HEK293 (cell line): Measurements from ENCODE around the gene DPEP2.

Source experiments
- CTCF ChIA-PET: fragments of 350-600 bp; formaldehyde crosslinking; extraction: SDS; loops from one replicate; lab custom pipeline; 2021; ENCODE audit warnings: antibody characterized with exemption; lab: Yijun Ruan, JAX
- POLR2A ChIA-PET: fragments of 300-600 bp; formaldehyde crosslinking; extraction: SDS; loops from one replicate; lab custom pipeline; 2020; ENCODE audit warnings: antibody characterized with exemption, inconsistent platforms; lab: Yijun Ruan, JAX
- H3K27ac ChIP-seq: fragments of 200-500 bp; sonication (Bioruptor generic); 2 replicates; pipeline ENCODE4 v1.5.1; 2014; ENCODE audit warnings: low read depth, low read length, control low read depth, inconsistent platforms; ENCODE audit errors: extremely low read depth
- H3K36me3 ChIP-seq, 2 experiments: fragments of 200-500 bp in 1 of 2; sonication (Bioruptor generic) in 1 of 2; 1 replicate in 1 of 2; 2 replicates in 1 of 2; pipeline ENCODE4 v1.5.1; 2014 to 2017; ENCODE audit warnings: inconsistent platforms in 2 of 2, low read length in 2 of 2; ENCODE audit not compliant: control insufficient read depth in 2 of 2, insufficient read depth in 1 of 2
- H3K4me1 ChIP-seq: fragments of 200-500 bp; sonication (Bioruptor generic); 2 replicates; pipeline ENCODE4 v1.5.1; 2014; ENCODE audit warnings: mild to moderate bottlenecking, low read length, inconsistent platforms; ENCODE audit not compliant: control insufficient read depth, insufficient read depth
- H3K4me3 ChIP-seq: 2 replicates; pipeline ENCODE4 v1.5.1; 2011; ENCODE audit warnings: low read depth, mild to moderate bottlenecking, control low read depth, low read length, moderate library complexity
- H3K9me3 ChIP-seq: fragments of 200-500 bp; sonication (Bioruptor generic); 2 replicates; pipeline ENCODE4 v1.5.1; 2014; ENCODE audit warnings: low read depth, low read length, inconsistent platforms; ENCODE audit not compliant: control insufficient read depth, insufficient read depth
- BCL11B ChIP-seq: fragments of 450-650 bp; formaldehyde crosslinking; IDR thresholded peaks from 2 replicates; pipeline ENCODE4 v1.5.1; 2016; ENCODE audit warnings: low read depth, missing biosample characterization, missing genetic modification characterization
- IKZF3 ChIP-seq: fragments of 450-650 bp; IDR thresholded peaks from 2 replicates; pipeline ENCODE4 v1.5.0; 2018; ENCODE audit warnings: missing biosample characterization, mild to moderate bottlenecking, missing genetic modification characterization, moderate library complexity
- OVOL3 ChIP-seq: fragments of 450-650 bp; formaldehyde crosslinking; IDR thresholded peaks from 2 replicates; pipeline ENCODE4 v1.5.1; 2016; ENCODE audit warnings: missing biosample characterization, missing genetic modification characterization
- SP3 ChIP-seq: fragments of 450-650 bp; formaldehyde crosslinking; IDR thresholded peaks from 2 replicates; pipeline ENCODE4 v1.5.1; 2016; ENCODE audit warnings: missing biosample characterization, missing genetic modification characterization
- YY1 ChIP-seq: fragments of 450-650 bp; formaldehyde crosslinking; IDR thresholded peaks from 2 replicates; pipeline ENCODE4 v1.5.1; 2018; ENCODE audit warnings: missing biosample characterization, missing genetic modification characterization
- ZBTB17 ChIP-seq: fragments of 450-650 bp; formaldehyde crosslinking; IDR thresholded peaks from 2 replicates; pipeline ENCODE4 v1.5.1; 2016; ENCODE audit warnings: missing biosample characterization, missing genetic modification characterization
- ZEB2 ChIP-seq: fragments of 450-650 bp; formaldehyde crosslinking; IDR thresholded peaks from 2 replicates; pipeline ENCODE4 v1.5.1; 2016; ENCODE audit warnings: missing biosample characterization, missing genetic modification characterization
- ZNF114 ChIP-seq: fragments of 450-650 bp; formaldehyde crosslinking; IDR thresholded peaks from 2 replicates; pipeline ENCODE4 v1.5.0; 2017; ENCODE audit warnings: missing biosample characterization, missing genetic modification characterization
- ZNF184 ChIP-seq: fragments of 450-650 bp; IDR thresholded peaks from 2 replicates; pipeline ENCODE4 v1.5.1; 2018; ENCODE audit warnings: missing biosample characterization, mild to moderate bottlenecking, missing genetic modification characterization
- ZNF350 ChIP-seq: fragments of 450-650 bp; formaldehyde crosslinking; IDR thresholded peaks from 2 replicates; pipeline ENCODE4 v1.5.0; 2017; ENCODE audit warnings: missing biosample characterization, mild to moderate bottlenecking, missing genetic modification characterization
- ZNF416 ChIP-seq: fragments of 450-650 bp; formaldehyde crosslinking; IDR thresholded peaks from 2 replicates; pipeline ENCODE4 v1.5.1; 2016; ENCODE audit warnings: missing biosample characterization, missing genetic modification characterization
- ZNF426 ChIP-seq: fragments of 450-650 bp; formaldehyde crosslinking; IDR thresholded peaks from 2 replicates; pipeline ENCODE4 v1.5.1; 2017; ENCODE audit warnings: missing biosample characterization, missing genetic modification characterization, mild to moderate bottlenecking, inconsistent platforms, moderate library complexity
- ZNF48 ChIP-seq: fragments of 450-650 bp; formaldehyde crosslinking; IDR thresholded peaks from 2 replicates; pipeline ENCODE4 v1.5.1; 2016; ENCODE audit warnings: missing biosample characterization, missing genetic modification characterization
- ZNF530 ChIP-seq: fragments of 450-650 bp; formaldehyde crosslinking; IDR thresholded peaks from 2 replicates; pipeline ENCODE4 v1.5.1; 2016; ENCODE audit warnings: low read depth, missing biosample characterization, missing genetic modification characterization
- ZNF555 ChIP-seq: fragments of 450-650 bp; formaldehyde crosslinking; conservative IDR thresholded peaks from 2 replicates; pipeline ENCODE4 v1.5.1; 2017; ENCODE audit warnings: missing biosample characterization, mild to moderate bottlenecking, missing genetic modification characterization, inconsistent platforms
- ZNF571 ChIP-seq: fragments of 450-650 bp; formaldehyde crosslinking; IDR thresholded peaks from 2 replicates; pipeline ENCODE4 v1.5.0; 2017; ENCODE audit warnings: missing biosample characterization, missing genetic modification characterization
- ZNF660 ChIP-seq: fragments of 450-650 bp; IDR thresholded peaks from 2 replicates; pipeline ENCODE4 v1.5.1; 2018; ENCODE audit warnings: missing biosample characterization, mild to moderate bottlenecking, missing genetic modification characterization
- ZNF707 ChIP-seq: fragments of 450-650 bp; formaldehyde crosslinking; IDR thresholded peaks from 2 replicates; pipeline ENCODE4 v1.5.1; 2016; ENCODE audit warnings: missing biosample characterization, missing genetic modification characterization
- ZNF785 ChIP-seq: fragments of 450-650 bp; formaldehyde crosslinking; IDR thresholded peaks from 2 replicates; pipeline ENCODE4 v1.5.1; 2016; ENCODE audit warnings: missing biosample characterization, missing genetic modification characterization
- ZNF830 ChIP-seq: fragments of 450-650 bp; IDR thresholded peaks from 2 replicates; pipeline ENCODE4 v1.5.0; 2018; ENCODE audit warnings: missing biosample characterization, missing genetic modification characterization, low read depth, mild to moderate bottlenecking, moderate library complexity
- ZSCAN23 ChIP-seq: fragments of 450-650 bp; formaldehyde crosslinking; IDR thresholded peaks from 2 replicates; pipeline ENCODE4 v1.5.1; 2016; ENCODE audit warnings: missing biosample characterization, missing genetic modification characterization
- TF ChIP-seq, protein P1 (sequence below): fragments of 450-650 bp; formaldehyde crosslinking; IDR thresholded peaks from 2 replicates; pipeline ENCODE4 v1.5.1; 2016; ENCODE audit warnings: missing biosample characterization, missing genetic modification characterization
- TF ChIP-seq, protein P2 (sequence below): IDR thresholded peaks from 2 replicates; pipeline ENCODE4 v1.6.1; 2011; ENCODE audit warnings: mild to moderate bottlenecking, low read depth, low read length, borderline replicate concordance
- TF ChIP-seq, protein P3 (sequence below): fragments of 450-650 bp; formaldehyde crosslinking; optimal IDR thresholded peaks from 2 replicates; pipeline ENCODE3; 2016; ENCODE audit warnings: missing biosample characterization, mild to moderate bottlenecking, missing genetic modification characterization
- TF ChIP-seq, protein P4 (sequence below): fragments of 450-650 bp; formaldehyde crosslinking; IDR thresholded peaks from 2 replicates; pipeline ENCODE4 v1.5.1; 2016; ENCODE audit warnings: missing biosample characterization, missing genetic modification characterization

The DPEP2 gene

DNA sequence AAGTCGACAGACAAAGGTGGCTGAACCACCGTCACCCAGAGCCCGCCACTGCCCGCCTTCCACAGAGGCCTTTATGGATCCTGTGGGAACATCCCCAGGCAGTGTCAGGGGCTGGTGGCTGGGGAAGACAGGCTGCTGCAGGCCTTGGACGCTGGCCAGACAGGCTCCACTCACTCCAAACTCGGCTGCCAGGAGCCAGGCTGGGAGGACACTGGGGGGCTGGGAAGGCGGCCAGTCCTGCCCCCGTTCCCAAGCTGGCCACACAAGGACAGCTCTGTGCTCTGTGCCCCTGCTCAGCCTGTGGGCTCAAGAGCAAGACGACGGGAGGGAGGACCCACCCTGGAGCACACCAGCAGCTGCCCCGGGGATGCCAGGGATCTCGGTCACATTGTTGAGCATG lies 47.8 kb downstream of the DPEP2 start:
- Histone ChIP-seq H3K4me3 (no peak overlapping the region), H3K27ac (no peak overlapping the region), H3K36me3 (peaks cover 9 to 83% of the 10 kb centered on the region in 2 experiments; a peak in 2 of 3 replicates), H3K4me1 (no peaks in the 10 kb centered on the region)
- CTCF ChIA-PET = no interaction called here
- POLR2A ChIA-PET = interaction anchor here (1.6 kb wide), 1 partner anchor 16 kb away, joined by 5 read pairs; no protein-coding TSS in a partner anchor
- TF ChIP-seq ZBTB17 (tag by site-specific recombination) (no peak), ZNF571 (tag by site-specific recombination) (no peak), ZNF785 (tag by site-specific recombination) (no peak), ZEB2 (no peak), ZNF426 (no peak), ZNF350 (no peak), ZNF416 (tag by site-specific recombination) (no peak), SP3 (no peak), ZNF48 (tag by site-specific recombination) (no peak), IKZF3 (tag by site-specific recombination) (no peak), BCL11B (tag by site-specific recombination) (no peak), ZNF184 (no peak)
- TF ChIP-seq, protein P1, sequence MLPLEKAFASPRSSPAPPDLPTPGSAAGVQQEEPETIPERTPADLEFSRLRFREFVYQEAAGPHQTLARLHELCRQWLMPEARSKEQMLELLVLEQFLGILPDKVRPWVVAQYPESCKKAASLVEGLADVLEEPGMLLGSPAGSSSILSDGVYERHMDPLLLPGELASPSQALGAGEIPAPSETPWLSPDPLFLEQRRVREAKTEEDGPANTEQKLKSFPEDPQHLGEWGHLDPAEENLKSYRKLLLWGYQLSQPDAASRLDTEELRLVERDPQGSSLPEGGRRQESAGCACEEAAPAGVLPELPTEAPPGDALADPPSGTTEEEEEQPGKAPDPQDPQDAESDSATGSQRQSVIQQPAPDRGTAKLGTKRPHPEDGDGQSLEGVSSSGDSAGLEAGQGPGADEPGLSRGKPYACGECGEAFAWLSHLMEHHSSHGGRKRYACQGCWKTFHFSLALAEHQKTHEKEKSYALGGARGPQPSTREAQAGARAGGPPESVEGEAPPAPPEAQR = no peak
- TF ChIP-seq, protein P2, sequence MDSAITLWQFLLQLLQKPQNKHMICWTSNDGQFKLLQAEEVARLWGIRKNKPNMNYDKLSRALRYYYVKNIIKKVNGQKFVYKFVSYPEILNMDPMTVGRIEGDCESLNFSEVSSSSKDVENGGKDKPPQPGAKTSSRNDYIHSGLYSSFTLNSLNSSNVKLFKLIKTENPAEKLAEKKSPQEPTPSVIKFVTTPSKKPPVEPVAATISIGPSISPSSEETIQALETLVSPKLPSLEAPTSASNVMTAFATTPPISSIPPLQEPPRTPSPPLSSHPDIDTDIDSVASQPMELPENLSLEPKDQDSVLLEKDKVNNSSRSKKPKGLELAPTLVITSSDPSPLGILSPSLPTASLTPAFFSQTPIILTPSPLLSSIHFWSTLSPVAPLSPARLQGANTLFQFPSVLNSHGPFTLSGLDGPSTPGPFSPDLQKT = no peak
- TF ChIP-seq, protein P3, sequence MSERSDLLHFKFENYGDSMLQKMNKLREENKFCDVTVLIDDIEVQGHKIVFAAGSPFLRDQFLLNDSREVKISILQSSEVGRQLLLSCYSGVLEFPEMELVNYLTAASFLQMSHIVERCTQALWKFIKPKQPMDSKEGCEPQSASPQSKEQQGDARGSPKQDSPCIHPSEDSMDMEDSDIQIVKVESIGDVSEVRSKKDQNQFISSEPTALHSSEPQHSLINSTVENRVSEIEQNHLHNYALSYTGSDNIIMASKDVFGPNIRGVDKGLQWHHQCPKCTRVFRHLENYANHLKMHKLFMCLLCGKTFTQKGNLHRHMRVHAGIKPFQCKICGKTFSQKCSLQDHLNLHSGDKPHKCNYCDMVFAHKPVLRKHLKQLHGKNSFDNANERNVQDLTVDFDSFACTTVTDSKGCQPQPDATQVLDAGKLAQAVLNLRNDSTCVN (tag by site-specific recombination) = no peak
- TF ChIP-seq, all 188 proteins: peak for 0
- no peaks in the 10 kb centered on the region for H3K9me3 ChIP-seq

DNA sequence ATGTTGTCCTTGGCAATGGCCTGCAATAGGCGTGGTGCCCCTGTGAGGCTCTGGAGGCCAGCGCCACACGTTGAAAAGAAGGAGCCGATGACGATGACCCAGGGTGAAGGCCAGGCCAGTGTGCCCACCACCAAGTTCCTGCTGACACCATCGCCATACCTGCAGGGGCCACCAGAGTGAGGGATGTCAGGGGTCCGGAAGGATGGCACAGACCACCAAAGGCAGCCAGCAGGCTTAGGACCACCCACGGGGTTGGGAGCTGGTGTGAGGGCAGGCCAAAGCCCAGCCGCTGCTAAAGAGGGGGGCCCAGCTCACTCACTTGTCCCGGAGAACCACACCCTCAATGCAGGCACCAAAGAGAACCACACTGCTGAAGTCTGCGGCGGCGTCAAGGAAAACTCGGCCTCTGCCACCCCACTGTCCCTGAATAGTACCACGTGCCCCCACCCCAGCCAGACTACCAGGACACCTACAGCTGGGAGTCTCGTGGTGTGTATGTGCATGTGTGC lies 48.9 kb downstream of the DPEP2 start:
- peaks cover 2 to 89% of the 10 kb centered on the region in 2 experiments; a peak in 2 of 3 replicates for H3K36me3 ChIP-seq
- H3K9me3 ChIP-seq = no peaks in the 10 kb centered on the region
- ChIA-PET POLR2A (interaction anchor here (1.6 kb wide), 1 partner anchor 15 kb away, joined by 5 read pairs; no protein-coding TSS in a partner anchor), CTCF (interaction anchor here (0.8 kb wide), 1 partner anchor 44 kb away, joined by 3 read pairs; no protein-coding TSS in a partner anchor)
- H3K27ac ChIP-seq = no peak overlapping the region
- no peak for TF ChIP-seq ZNF555
- no peak for TF ChIP-seq ZNF660 (tag by site-specific recombination)
- no peak for TF ChIP-seq ZNF707
- no peak for TF ChIP-seq ZNF48 (tag by site-specific recombination)
- no peak for TF ChIP-seq ZNF530 (tag by site-specific recombination)
- no peak for TF ChIP-seq OVOL3
- no peak for TF ChIP-seq ZNF114 (tag by site-specific recombination)
- TF ChIP-seq YY1 (tag by site-specific recombination) = no peak
- TF ChIP-seq ZNF830 (tag by site-specific recombination) = no peak
- no peak for TF ChIP-seq ZSCAN23
- TF ChIP-seq, protein P4, sequence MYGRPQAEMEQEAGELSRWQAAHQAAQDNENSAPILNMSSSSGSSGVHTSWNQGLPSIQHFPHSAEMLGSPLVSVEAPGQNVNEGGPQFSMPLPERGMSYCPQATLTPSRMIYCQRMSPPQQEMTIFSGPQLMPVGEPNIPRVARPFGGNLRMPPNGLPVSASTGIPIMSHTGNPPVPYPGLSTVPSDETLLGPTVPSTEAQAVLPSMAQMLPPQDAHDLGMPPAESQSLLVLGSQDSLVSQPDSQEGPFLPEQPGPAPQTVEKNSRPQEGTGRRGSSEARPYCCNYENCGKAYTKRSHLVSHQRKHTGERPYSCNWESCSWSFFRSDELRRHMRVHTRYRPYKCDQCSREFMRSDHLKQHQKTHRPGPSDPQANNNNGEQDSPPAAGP (tag by site-specific recombination) = no peak
- H3K4me3 ChIP-seq = no peak overlapping the region
- no peaks in the 10 kb centered on the region for H3K4me1 ChIP-seq
